NCI-H2196 (cell line): ENCODE data around the gene CILP.

Experiments used
- DNase-seq: peaks from one replicate; lab custom pipeline; 2025; ENCODE audit not compliant: unreplicated experiment; lab: John Stamatoyannopoulos, UW

Gene CILP

GRCh38 chr15:65222891-65223290 lies 11.6 kb upstream of the CILP start:
- DNase-seq = no peak

DNA sequence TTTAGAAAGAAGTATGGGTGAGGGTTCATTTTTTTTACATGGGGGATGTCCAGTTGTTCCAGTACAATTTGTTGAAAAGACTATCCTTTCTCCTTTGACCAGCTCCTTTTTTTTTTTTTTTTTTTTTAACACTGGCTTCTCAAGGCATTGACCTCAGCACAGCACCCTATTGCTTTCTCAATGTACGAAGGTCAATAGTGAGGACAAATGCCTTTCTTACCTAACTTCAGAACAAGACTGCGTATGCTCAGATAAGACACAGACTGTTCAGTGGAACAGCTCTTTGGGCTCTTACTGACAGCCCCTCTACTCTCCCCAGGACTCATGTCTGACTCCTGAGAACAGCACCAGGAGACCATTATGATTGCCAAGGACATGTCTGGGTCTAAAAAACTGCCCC lies 10.4 kb upstream of the CILP start:
- no peak for DNase-seq

DNA sequence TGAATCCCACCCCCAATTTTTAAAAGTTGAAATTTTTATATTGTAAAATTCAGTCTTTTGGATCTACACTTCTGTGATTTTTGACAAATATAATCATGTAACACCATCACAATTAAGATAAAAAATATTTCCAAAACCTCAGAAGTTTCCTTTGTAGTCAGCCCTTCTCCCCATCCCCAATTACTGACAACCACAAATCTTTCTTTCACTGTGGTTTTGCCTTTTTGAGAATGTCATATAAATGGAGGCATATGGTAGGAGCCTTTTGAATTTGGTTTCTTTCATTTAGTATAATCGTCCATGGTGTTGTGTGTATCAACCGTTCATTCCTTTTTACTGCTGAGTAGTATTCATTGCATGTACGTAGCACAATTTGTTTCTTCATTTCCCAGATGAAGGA lies 7.9 kb upstream of the CILP start:
- DNase-seq = no peak

DNA sequence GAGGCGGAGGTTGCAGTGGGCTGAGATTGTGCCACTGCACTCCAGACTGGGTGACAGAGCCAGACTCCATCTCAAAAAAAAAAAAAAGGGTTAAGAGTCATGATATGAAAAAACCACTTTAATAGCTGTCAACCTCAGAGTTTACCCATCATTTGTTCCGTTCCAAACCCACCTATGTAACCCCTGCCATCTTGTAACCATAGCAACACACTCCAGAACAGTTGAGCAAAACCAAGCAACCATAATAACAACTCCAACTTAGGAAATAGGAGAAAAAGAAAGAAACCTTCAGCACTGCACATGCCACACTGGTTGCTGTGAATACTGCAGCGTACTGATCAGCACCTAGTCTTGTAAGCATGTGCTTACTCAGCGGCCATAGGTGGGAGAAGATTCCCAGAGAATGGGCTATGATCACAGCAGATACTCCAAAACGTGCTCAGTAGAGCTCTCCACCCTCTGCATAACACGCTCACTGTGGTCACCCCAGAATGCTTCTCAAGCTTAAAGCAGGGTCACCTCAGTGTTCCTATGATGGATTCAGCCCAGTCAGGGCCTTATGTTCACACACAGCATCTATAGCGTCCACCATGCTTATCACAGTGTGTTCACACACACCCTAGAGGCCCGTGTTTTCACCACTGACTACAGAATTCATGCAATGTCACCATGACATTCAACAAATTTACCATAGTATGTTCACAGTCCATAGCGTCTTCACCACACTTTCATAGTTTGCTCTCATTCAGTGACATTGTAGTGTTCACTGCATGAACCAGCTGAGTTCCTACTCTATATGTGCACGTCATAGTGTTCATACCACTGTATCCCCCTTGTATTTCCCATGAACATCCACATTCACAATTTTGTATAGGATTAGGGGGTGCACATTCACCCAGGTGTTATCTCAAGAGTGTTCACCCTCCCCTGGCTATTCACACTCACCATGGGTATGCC lies 6.5 kb upstream of the CILP start:
- no peak for DNase-seq

DNA sequence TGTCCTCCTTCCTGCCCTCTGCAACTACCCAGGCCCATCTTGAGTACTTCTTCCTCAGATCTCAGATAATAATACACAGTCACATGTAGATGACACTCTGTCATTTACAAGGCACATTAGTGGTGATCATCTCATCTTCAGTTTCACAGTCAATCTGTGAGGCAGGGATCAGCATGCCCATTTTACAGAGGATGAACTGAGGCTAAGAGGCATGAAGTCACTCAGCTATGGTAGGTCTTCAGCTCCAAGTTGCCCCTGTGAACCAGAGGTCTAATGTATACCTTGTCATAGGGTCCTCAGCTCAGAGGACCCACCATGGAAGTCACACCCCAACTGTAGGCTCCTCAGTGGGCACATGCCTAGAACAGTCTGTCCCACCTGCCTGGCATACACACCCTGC lies 4.2 kb upstream of the CILP start:
- DNase-seq = no peak

DNA sequence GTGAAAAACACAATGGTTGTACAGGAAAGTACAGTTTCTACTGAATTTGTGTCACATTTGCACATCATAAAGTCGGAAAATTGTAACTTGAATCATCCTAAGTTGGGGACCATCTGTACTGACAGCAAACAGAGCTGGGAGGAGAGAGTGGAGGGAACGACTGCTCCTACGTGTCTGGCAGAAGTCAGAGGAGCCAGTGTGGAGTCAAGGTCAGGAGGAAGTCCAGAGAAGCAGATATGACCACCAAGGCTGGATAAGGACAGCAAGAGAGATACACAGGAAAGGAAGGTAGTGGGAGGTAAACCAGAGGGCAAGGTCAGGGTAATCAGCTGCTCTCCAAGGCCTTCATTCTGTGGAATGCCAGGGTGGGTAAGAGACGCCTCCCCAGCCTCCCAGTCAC lies 2.7 kb upstream of the CILP start:
- no peak for DNase-seq

DNA sequence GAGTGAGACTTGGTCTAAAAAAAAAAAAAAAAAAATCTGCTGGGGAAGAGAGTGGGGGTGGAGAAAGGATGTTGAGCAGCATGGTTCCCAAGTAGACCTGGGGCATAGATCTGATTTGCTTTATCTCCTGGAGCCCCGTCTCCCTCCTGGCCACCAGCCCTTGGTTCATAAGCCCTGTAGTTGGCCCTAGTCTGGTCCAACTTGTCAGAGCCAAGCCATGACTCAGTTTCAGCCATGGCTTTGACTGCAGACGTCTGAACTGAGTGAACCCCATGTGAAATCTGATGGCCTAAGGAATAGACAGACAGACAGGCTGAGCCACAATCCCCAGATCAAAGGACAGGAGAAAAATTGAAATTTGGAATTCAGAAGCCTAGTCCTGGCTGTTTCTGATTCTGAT lies 2.0 kb upstream of the CILP start:
- DNase-seq = no peak

DNA sequence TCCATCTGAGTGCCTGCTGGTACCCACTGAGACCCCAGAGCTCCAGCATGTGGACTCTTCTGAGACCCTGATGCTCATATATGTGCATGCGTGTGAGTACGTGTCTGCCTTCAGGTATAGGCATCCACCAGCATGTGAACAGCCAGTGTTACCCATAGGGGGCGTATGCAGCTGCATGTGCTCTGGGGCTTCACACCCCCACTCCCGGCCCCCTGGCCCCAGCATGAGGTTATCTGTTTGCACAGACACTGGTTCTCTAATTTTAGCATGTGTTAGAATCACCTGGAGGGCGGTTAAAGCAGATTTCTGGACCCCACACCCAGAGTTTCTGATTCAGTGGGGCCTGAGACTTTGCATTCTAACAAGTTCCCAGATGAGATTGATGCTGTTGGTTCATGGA lies 824 bp upstream of the CILP start:
- DNase-seq = no peak

GRCh38 chr15:65211482-65211982 lies 259 bp upstream of the CILP start:
- DNase-seq = peak; percentile 4

GRCh38 chr15:65209701-65210643 lies 1.3 kb downstream of the CILP start:
- no peak for DNase-seq

GRCh38 chr15:65208647-65209046 lies 2.6 kb downstream of the CILP start:
- DNase-seq = no peak

GRCh38 chr15:65207280-65207840 lies 3.9 kb downstream of the CILP start:
- no peak for DNase-seq

- DNase-seq = no peak
Observed at GRCh38 chr15:65206750-65207149, 4.5 kb downstream of the CILP start.

- no peak for DNase-seq
Observed at GRCh38 chr15:65204931-65205660, 6.2 kb downstream of the CILP start.

DNA sequence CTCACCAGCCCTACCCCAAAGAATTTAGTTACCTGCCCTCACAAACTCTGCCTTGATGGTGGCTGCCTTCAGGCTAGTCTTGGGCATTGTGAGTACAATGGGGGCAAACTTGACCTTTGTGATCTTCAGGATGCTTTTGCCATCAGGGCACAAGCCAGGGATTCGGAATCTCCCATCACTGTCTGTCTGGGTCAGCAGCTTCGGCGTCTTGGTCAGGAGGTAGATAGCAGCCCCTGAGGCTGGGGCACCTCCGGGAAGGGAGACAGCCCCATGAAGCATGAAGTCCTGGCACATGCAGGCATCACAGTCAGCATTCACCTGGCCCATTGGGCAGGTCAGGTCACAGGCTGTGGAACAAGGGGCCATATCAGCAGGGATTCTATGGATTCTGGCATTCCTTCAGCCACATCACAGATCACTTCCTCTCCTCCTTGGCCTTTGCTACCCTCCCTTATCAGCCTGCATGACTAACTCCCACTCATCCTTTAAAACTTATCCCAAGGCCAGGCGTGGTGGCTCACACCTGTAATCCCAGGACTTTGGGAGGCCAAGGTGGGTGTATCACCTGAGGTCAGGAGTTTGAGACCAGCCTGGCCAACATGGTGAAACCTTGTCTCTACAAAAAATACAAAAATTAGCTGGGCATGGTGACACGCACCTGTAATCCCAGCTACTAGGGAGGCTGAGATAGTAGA lies 6.9 kb downstream of the CILP start:
- DNase-seq = no peak

- DNase-seq = no peak
Observed at GRCh38 chr15:65201918-65202317, 9.4 kb downstream of the CILP start.

GRCh38 chr15:65198571-65198970 lies 12.7 kb downstream of the CILP start:
- DNase-seq = no peak

- DNase-seq = no peak
Observed at GRCh38 chr15:65197337-65197645, 14.0 kb downstream of the CILP start.

GRCh38 chr15:65196637-65197336 lies 14.5 kb downstream of the CILP start:
- no peak for DNase-seq

DNA sequence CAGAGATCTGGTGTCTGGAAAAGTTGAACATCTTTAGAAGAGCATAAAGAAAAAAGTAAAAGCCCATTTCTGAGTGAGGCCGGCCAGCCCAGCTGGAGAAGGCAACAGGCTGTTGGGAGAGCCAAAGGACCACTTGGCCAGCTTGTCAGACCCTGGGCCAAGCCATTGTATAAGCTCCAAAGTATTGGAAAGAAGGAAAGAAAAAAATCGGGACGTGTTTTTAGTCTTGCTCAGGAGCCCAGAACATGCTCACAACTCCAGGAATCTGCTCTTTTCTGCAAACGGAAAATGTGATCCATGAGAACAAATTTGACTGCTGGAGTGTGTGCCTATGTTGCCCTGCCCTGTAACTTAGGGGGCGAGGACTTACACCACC lies 15.7 kb downstream of the CILP start:
- no peak for DNase-seq
